ENCODE results near the gene SAMD9L.

Gene SAMD9L

DNA sequence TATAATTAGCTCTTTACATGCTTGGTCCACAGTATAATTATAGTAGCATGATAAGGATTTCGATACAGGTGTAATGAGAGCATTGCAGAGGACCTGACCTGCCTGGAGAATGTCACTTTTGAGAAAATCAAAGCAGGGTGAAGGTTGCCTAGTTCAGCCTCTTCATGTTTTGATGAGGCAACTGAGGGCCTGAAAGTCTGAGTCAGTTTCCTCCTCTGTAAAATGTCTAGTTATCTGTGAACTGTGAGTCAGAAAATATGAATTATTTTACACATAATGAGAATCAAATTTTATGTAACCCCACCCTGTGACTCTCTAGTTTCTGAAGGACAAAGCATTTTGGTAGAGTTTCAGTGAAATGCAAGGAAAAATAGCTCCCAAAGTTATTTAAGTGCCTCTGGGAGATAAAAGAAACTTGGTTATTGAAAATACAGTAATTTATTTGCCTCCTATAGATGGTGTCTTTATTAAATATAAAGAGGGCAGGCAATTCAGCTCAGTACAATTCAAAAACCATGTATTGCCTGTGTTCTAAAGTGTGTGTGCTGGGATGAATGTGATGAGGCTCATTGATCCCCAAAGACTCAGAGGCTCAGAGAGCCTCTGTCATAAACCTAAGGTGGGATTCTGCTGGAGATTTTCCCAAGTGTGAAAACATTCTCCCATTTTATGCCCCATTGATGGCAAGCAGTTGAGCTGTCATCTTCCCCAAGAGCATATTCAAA, 37.3 kb upstream of the SAMD9L start:
- H3K9me3 ChIP-seq (ENCODE audit: control insufficient read depth, low read length) = no peaks in the 10 kb centered on the region
- no peak overlapping the region for H3K4ac ChIP-seq (ENCODE audit: low read depth in 1 of 2, low read length in 2 of 2)
- DNase-seq = no peak
- H3K4me1 ChIP-seq (ENCODE audit: control insufficient read depth, insufficient read depth, low read depth, low read length) = no peaks in the 10 kb centered on the region
- no peak overlapping the region for H3K23ac ChIP-seq (ENCODE audit: low read length in 2 of 2)
- H2BK15ac ChIP-seq (ENCODE audit: low read depth, poor library complexity, severe bottlenecking) = no peak overlapping the region
- no peak overlapping the region for H2BK12ac ChIP-seq (ENCODE audit: low read length in 2 of 2)
- no peak overlapping the region for H4K91ac ChIP-seq (ENCODE audit: low read length)
- no peak overlapping the region for H4K8ac ChIP-seq (ENCODE audit: low read length)
- H3K9ac ChIP-seq (ENCODE audit: low read length) = no peak overlapping the region
- H2BK120ac ChIP-seq (ENCODE audit: low read depth, low read length) = no peak overlapping the region
- H2AFZ ChIP-seq (ENCODE audit: low read depth, low read length) = no peak overlapping the region
- peaks cover 10 to 15% of the 10 kb centered on the region in 2 experiments for H3K27me3 ChIP-seq (ENCODE audit: control insufficient read depth in 1 of 2, insufficient read depth in 1 of 2, low read length in 2 of 2)
- H3K79me1 ChIP-seq (replicated peaks; ENCODE audit: low read length, poor library complexity, severe bottlenecking) = no peaks in the 10 kb centered on the region
- no peaks in the 10 kb centered on the region for H3K36me3 ChIP-seq (ENCODE audit: control insufficient read depth in 1 of 2, insufficient read depth in 2 of 2, low read depth in 1 of 2, low read length in 2 of 2)
- H2BK5ac ChIP-seq (ENCODE audit: low read depth, low read length, poor library complexity, severe bottlenecking) = no peak overlapping the region
- no peak overlapping the region for H3K4me3 ChIP-seq (ENCODE audit: insufficient read depth in 1 of 2, low read depth in 1 of 2, low read length in 2 of 2)
- H3K27ac ChIP-seq (ENCODE audit: low read length, poor library complexity, severe bottlenecking) = no peak overlapping the region
- H3K4me2 ChIP-seq (ENCODE audit: low read length, poor library complexity, severe bottlenecking) = no peak overlapping the region
- no peak overlapping the region for H3K14ac ChIP-seq (ENCODE audit: low read length in 2 of 2)
- no peak overlapping the region for H2AK5ac ChIP-seq (ENCODE audit: low read length, severe bottlenecking)
- no peak overlapping the region for H3K18ac ChIP-seq (ENCODE audit: low read depth in 1 of 2, low read length in 2 of 2)
- 32% methylated on average over 1 of the region's 1 CpG for WGBS

DNA sequence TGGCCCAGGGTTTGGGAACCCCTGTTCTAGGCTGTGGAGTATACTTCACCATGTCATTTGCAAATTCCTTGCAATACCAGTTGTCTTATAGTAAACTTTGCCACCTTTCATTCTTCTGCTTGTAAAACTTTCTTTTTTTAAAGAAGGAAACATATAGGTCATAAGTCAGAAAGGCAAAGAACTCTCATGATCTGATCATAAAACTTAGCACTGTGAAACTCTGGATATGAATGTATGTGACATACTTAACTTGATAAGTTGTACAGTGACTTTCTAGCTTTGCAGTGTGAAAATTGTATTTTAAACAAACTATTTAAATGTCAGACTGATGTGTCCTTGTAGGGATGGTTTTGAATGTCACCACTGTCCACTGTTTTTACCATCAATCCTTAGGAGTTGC, 31.0 kb upstream of the SAMD9L start:
- Histone ChIP-seq H3K36me3 (ENCODE audit: control insufficient read depth in 1 of 2, insufficient read depth in 2 of 2, low read depth in 1 of 2, low read length in 2 of 2) (no peaks in the 10 kb centered on the region), H4K8ac (ENCODE audit: low read length) (no peak overlapping the region), H2BK5ac (ENCODE audit: low read depth, low read length, poor library complexity, severe bottlenecking) (no peak overlapping the region), H3K23ac (ENCODE audit: low read length in 2 of 2) (no peak overlapping the region), H3K9ac (ENCODE audit: low read length) (no peak overlapping the region), H3K9me3 (ENCODE audit: control insufficient read depth, low read length) (no peaks in the 10 kb centered on the region), H3K27ac (ENCODE audit: low read length, poor library complexity, severe bottlenecking) (no peak overlapping the region), H3K4me1 (ENCODE audit: control insufficient read depth, insufficient read depth, low read depth, low read length) (no peaks in the 10 kb centered on the region), H3K4ac (ENCODE audit: low read depth in 1 of 2, low read length in 2 of 2) (no peak overlapping the region), H4K91ac (ENCODE audit: low read length) (no peak overlapping the region), H2BK120ac (ENCODE audit: low read depth, low read length) (no peak overlapping the region), H2BK15ac (ENCODE audit: low read depth, poor library complexity, severe bottlenecking) (no peak overlapping the region), H2BK12ac (ENCODE audit: low read length in 2 of 2) (no peak overlapping the region), H3K14ac (ENCODE audit: low read length in 2 of 2) (no peak overlapping the region), H3K79me1 (replicated peaks; ENCODE audit: low read length, poor library complexity, severe bottlenecking) (no peaks in the 10 kb centered on the region), H3K18ac (ENCODE audit: low read depth in 1 of 2, low read length in 2 of 2) (no peak overlapping the region), H2AK5ac (ENCODE audit: low read length, severe bottlenecking) (no peak overlapping the region), H3K4me2 (ENCODE audit: low read length, poor library complexity, severe bottlenecking) (no peak overlapping the region), H3K27me3 (ENCODE audit: control insufficient read depth in 1 of 2, insufficient read depth in 1 of 2, low read length in 2 of 2) (peaks cover 22 to 24% of the 10 kb centered on the region in 2 experiments), H2AFZ (ENCODE audit: low read depth, low read length) (no peak overlapping the region), H3K4me3 (ENCODE audit: insufficient read depth in 1 of 2, low read depth in 1 of 2, low read length in 2 of 2) (no peak overlapping the region)
- DNase-seq = no peak

DNA sequence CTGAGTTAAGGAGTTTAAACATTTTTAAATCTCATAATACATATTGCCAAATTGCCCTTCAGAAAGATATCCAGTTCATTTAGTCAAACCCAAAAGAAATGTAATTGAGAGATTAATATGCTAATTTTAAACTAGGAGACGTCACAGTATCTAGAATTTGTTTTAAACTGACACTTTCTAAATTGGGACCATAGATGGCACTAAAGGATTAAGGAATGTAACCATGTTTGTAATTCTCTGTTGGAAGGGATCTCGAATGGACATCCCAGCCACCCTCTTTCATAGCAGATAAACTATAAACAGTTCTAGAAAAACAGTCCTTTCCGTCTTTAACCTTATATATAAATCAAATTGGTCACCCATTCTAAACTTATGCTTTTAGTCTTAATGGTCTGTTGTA, 30.0 kb upstream of the SAMD9L start:
- no peak overlapping the region for H3K23ac ChIP-seq (ENCODE audit: low read length in 2 of 2)
- no peak overlapping the region for H3K4me3 ChIP-seq (ENCODE audit: insufficient read depth in 1 of 2, low read depth in 1 of 2, low read length in 2 of 2)
- H3K14ac ChIP-seq (ENCODE audit: low read length in 2 of 2) = no peak overlapping the region
- H4K91ac ChIP-seq (ENCODE audit: low read length) = no peak overlapping the region
- no peaks in the 10 kb centered on the region for H3K9me3 ChIP-seq (ENCODE audit: control insufficient read depth, low read length)
- no peaks in the 10 kb centered on the region for H3K4me1 ChIP-seq (ENCODE audit: control insufficient read depth, insufficient read depth, low read depth, low read length)
- H4K8ac ChIP-seq (ENCODE audit: low read length) = no peak overlapping the region
- no peak overlapping the region for H2AFZ ChIP-seq (ENCODE audit: low read depth, low read length)
- H3K4me2 ChIP-seq (ENCODE audit: low read length, poor library complexity, severe bottlenecking) = no peak overlapping the region
- H3K27ac ChIP-seq (ENCODE audit: low read length, poor library complexity, severe bottlenecking) = no peak overlapping the region
- no peak overlapping the region for H2BK5ac ChIP-seq (ENCODE audit: low read depth, low read length, poor library complexity, severe bottlenecking)
- H2BK15ac ChIP-seq (ENCODE audit: low read depth, poor library complexity, severe bottlenecking) = no peak overlapping the region
- H3K18ac ChIP-seq (ENCODE audit: low read depth in 1 of 2, low read length in 2 of 2) = no peak overlapping the region
- H2BK12ac ChIP-seq (ENCODE audit: low read length in 2 of 2) = no peak overlapping the region
- peaks cover 22 to 24% of the 10 kb centered on the region in 2 experiments for H3K27me3 ChIP-seq (ENCODE audit: control insufficient read depth in 1 of 2, insufficient read depth in 1 of 2, low read length in 2 of 2)
- no peaks in the 10 kb centered on the region for H3K79me1 ChIP-seq (replicated peaks; ENCODE audit: low read length, poor library complexity, severe bottlenecking)
- no peak overlapping the region for H3K9ac ChIP-seq (ENCODE audit: low read length)
- peak; percentile 4 for DNase-seq
- H3K36me3 ChIP-seq (ENCODE audit: control insufficient read depth in 1 of 2, insufficient read depth in 2 of 2, low read depth in 1 of 2, low read length in 2 of 2) = no peaks in the 10 kb centered on the region
- 0% methylated on average over 1 of the region's 3 CpGs for WGBS
- H3K4ac ChIP-seq (ENCODE audit: low read depth in 1 of 2, low read length in 2 of 2) = no peak overlapping the region
- no peak overlapping the region for H2BK120ac ChIP-seq (ENCODE audit: low read depth, low read length)
- H2AK5ac ChIP-seq (ENCODE audit: low read length, severe bottlenecking) = no peak overlapping the region

DNA sequence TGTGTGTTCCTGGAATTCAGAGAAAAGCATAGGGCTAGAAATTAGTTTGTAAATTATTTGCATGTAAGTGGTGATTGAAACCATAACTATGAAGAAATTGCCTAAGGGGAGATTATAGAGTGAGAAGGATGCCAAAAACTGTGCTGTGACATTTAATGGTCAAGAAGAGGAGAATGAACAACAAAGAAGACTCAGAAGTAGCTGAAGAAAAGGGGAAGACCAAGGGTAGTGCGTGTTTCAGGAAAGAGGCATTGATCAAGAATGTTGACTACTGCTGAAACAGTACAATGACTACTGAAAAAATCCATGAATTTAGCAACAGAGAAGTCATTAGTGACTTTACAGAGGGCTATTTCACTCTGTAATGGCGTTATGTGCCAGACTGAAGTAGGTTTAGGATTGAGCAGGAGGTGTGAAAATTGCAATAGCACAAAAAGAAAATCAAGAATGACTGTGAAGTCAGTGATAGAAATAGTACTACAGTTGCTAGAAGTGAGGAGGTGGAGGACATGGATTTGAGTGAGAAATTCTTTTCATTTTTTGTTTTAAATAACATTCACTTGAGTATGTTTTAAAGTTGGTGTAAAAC, 28.9 kb upstream of the SAMD9L start:
- 81% methylated on average over 2 of the region's 2 CpGs for WGBS
- DNase-seq = no peak
- Histone ChIP-seq H2BK12ac (ENCODE audit: low read length in 2 of 2) (no peak overlapping the region), H3K4ac (ENCODE audit: low read depth in 1 of 2, low read length in 2 of 2) (no peak overlapping the region), H2BK5ac (ENCODE audit: low read depth, low read length, poor library complexity, severe bottlenecking) (no peak overlapping the region), H3K4me2 (ENCODE audit: low read length, poor library complexity, severe bottlenecking) (no peak overlapping the region), H2AFZ (ENCODE audit: low read depth, low read length) (no peak overlapping the region), H3K9ac (ENCODE audit: low read length) (no peak overlapping the region), H3K23ac (ENCODE audit: low read length in 2 of 2) (no peak overlapping the region), H4K91ac (ENCODE audit: low read length) (no peak overlapping the region), H3K27ac (ENCODE audit: low read length, poor library complexity, severe bottlenecking) (no peak overlapping the region), H3K9me3 (ENCODE audit: control insufficient read depth, low read length) (peaks cover 3% of the 10 kb centered on the region), H4K8ac (ENCODE audit: low read length) (no peak overlapping the region), H2BK15ac (ENCODE audit: low read depth, poor library complexity, severe bottlenecking) (no peak overlapping the region), H2AK5ac (ENCODE audit: low read length, severe bottlenecking) (no peak overlapping the region), H3K4me1 (ENCODE audit: control insufficient read depth, insufficient read depth, low read depth, low read length) (no peaks in the 10 kb centered on the region), H2BK120ac (ENCODE audit: low read depth, low read length) (no peak overlapping the region), H3K79me1 (replicated peaks; ENCODE audit: low read length, poor library complexity, severe bottlenecking) (no peaks in the 10 kb centered on the region), H3K18ac (ENCODE audit: low read depth in 1 of 2, low read length in 2 of 2) (no peak overlapping the region), H3K36me3 (ENCODE audit: control insufficient read depth in 1 of 2, insufficient read depth in 2 of 2, low read depth in 1 of 2, low read length in 2 of 2) (no peaks in the 10 kb centered on the region), H3K27me3 (ENCODE audit: control insufficient read depth in 1 of 2, insufficient read depth in 1 of 2, low read length in 2 of 2) (peaks cover 18 to 20% of the 10 kb centered on the region in 2 experiments), H3K4me3 (ENCODE audit: insufficient read depth in 1 of 2, low read depth in 1 of 2, low read length in 2 of 2) (no peak overlapping the region), H3K14ac (ENCODE audit: low read length in 2 of 2) (no peak overlapping the region)

All from mesenchymal stem cell (in vitro differentiated cells and primary cell).